HCT116 (cell line): ENCODE results near the gene ZNF567. TPM values are rescaled to one million over a fixed set of nuclear protein-coding genes. Genes with fewer than 3 reads are reported as not detected.

Source experiments
- ATAC-seq: fragments of 200-7000 bp; cut with Tn5 transposase; 2 replicates; pipeline ENCODE4 v1.9.1; 2020; ENCODE audit warnings: mild to moderate bottlenecking, moderate library complexity
- BruUV-seq: library from RNA; stranded (reverse); fragments of 400-500 nt; replicated peaks from 2 replicates; lab custom pipeline; 2021; lab: Mats Ljungman, UMichigan
- CTCF ChIA-PET: fragments of 300-600 bp; sonication (Branson Sonifier 250); formaldehyde crosslinking; loops from one replicate; lab custom pipeline; 2021; ENCODE audit warnings: antibody characterized with exemption; lab: Charles Lee
- POLR2A ChIA-PET: fragments of 300-600, 350-600 bp; sonication (Branson Sonifier 250); formaldehyde crosslinking; loops from one replicate; lab custom pipeline; 2021; ENCODE audit warnings: antibody characterized with exemption; lab: Charles Lee
- RAD21 ChIA-PET, 2 experiments: fragments of 300-600 bp; sonication (Branson Sonifier 250); formaldehyde crosslinking; loops; one replicate each; lab custom pipeline; 2023; ENCODE audit warnings: low total read pairs in 2 of 2; ENCODE audit not compliant: uncharacterized antibody in 2 of 2, unreplicated experiment in 2 of 2, low non-redundant PET in 1 of 2; lab: Charles Lee
- DNase-seq: peaks from one replicate; pipeline ENCODE4 v3.0.0-alpha.2; 2010; ENCODE audit warnings: low read depth, low spot score
- H2AFZ ChIP-seq: fragments of 200-600 bp; shearing (Covaris generic), sonication (generic); 2 replicates; pipeline ENCODE4 v1.6.1; 2017; ENCODE audit warnings: low read depth, mixed run types, mixed read lengths, antibody characterized with exemption, low read length; ENCODE audit not compliant: poor library complexity, severe bottlenecking
- H3K27ac ChIP-seq: 2 replicates; pipeline ENCODE4 v1.5.1; 2012; ENCODE audit warnings: low read depth, low read length
- H3K27me3 ChIP-seq: fragments of 200-600 bp; sonication (generic); 2 replicates; pipeline ENCODE4 v1.6.1; 2016; ENCODE audit warnings: mixed run types, low read length, mixed read lengths; ENCODE audit not compliant: insufficient read depth
- H3K36me3 ChIP-seq, 2 experiments: fragments of 200-500 bp in 1 of 2; fragments of 200-600 bp in 1 of 2; sonication (Bioruptor generic) in 1 of 2; sonication (generic) in 1 of 2; 2 replicates each; pipeline versions ENCODE4 v1.5.1 to v1.6.1; 2014 to 2016; ENCODE audit warnings: low read length in 2 of 2, inconsistent platforms in 1 of 2, mixed read lengths in 1 of 2, mixed run types in 1 of 2; ENCODE audit not compliant: insufficient read depth in 2 of 2, control insufficient read depth in 1 of 2
- H3K4me1 ChIP-seq, 2 experiments: fragments of 200-600 bp in 1 of 2; sonication (generic) in 1 of 2; 2 replicates each; pipeline versions ENCODE4 v1.5.1 to v1.6.1; 2012 to 2017; ENCODE audit warnings: low read length in 2 of 2, inconsistent platforms in 1 of 2, mild to moderate bottlenecking in 1 of 2, mixed read lengths in 1 of 2, mixed run types in 1 of 2, moderate library complexity in 1 of 2; ENCODE audit not compliant: insufficient read depth in 2 of 2, control insufficient read depth in 1 of 2
- H3K4me2 ChIP-seq: fragments of 200-600 bp; sonication (generic); 2 replicates; pipeline ENCODE4 v1.6.1; 2017; ENCODE audit warnings: mixed run types, low read length, mixed read lengths
- H3K4me3 ChIP-seq, 2 experiments: fragments of 200-600 bp in 1 of 2; sonication (generic) in 1 of 2; replicated peaks in 1 of 2; 2 replicates each; pipeline ENCODE4 v1.5.1; 2011 to 2016; ENCODE audit warnings: low read length in 2 of 2, control low read depth in 1 of 2, low read depth in 1 of 2, mild to moderate bottlenecking in 1 of 2, mixed read lengths in 1 of 2, mixed run types in 1 of 2
- H3K79me2 ChIP-seq: fragments of 200-600 bp; sonication (generic); 2 replicates; pipeline ENCODE4 v1.6.1; 2017; ENCODE audit warnings: mild to moderate bottlenecking, mixed run types, low read length, moderate library complexity, mixed read lengths; ENCODE audit not compliant: insufficient read depth
- H3K9ac ChIP-seq: fragments of 200-600 bp; sonication (generic); 2 replicates; pipeline ENCODE4 v1.6.1; 2016; ENCODE audit warnings: low read length, mixed read lengths
- H3K9me2 ChIP-seq: fragments of 200-600 bp; sonication (generic), shearing (Covaris generic); 2 replicates; pipeline ENCODE4 v1.6.1; 2017; ENCODE audit warnings: mixed run types, mild to moderate bottlenecking, moderate library complexity; ENCODE audit not compliant: insufficient read depth
- H3K9me3 ChIP-seq, 2 experiments: fragments of 200-500 bp in 1 of 2; fragments of 200-600 bp in 1 of 2; sonication (Bioruptor generic) in 1 of 2; sonication (generic) in 1 of 2; 2 replicates each; pipeline ENCODE4 v1.6.1; 2014 to 2017; ENCODE audit warnings: low read length in 2 of 2, mixed read lengths in 2 of 2, inconsistent platforms in 1 of 2, low read depth in 1 of 2, mild to moderate bottlenecking in 1 of 2, mixed run types in 1 of 2, moderate library complexity in 1 of 2; ENCODE audit not compliant: control insufficient read depth in 1 of 2, insufficient read depth in 1 of 2
- H4K20me1 ChIP-seq: fragments of 200-600 bp; sonication (generic), shearing (Covaris generic); 2 replicates; pipeline ENCODE4 v1.6.1; 2017; ENCODE audit warnings: mixed run types, mild to moderate bottlenecking, moderate library complexity; ENCODE audit not compliant: insufficient read depth
- CBX3 ChIP-seq: IDR thresholded peaks from 2 replicates; pipeline ENCODE4 v1.6.1; 2012; ENCODE audit warnings: low read depth
- CEBPB ChIP-seq: IDR thresholded peaks from 2 replicates; pipeline ENCODE4 v1.6.1; 2012; ENCODE audit warnings: low read depth
- ELF1 ChIP-seq: IDR thresholded peaks from 2 replicates; pipeline ENCODE4 v1.6.1; 2012; ENCODE audit warnings: low read depth, borderline replicate concordance
- EZH2phosphoT487 ChIP-seq: fragments of 200-600 bp; IDR thresholded peaks from 2 replicates; pipeline ENCODE4 v1.6.1; 2018; ENCODE audit warnings: antibody characterized with exemption, borderline replicate concordance
- POLR2A ChIP-seq: IDR thresholded peaks from 2 replicates; pipeline ENCODE4 v1.7.0; 2011; ENCODE audit warnings: borderline replicate concordance; ENCODE audit not compliant: insufficient read depth, insufficient read length; ENCODE audit errors: extremely low read depth
- SIN3A ChIP-seq: IDR thresholded peaks from 2 replicates; pipeline ENCODE4 v1.6.1; 2012; ENCODE audit warnings: low read depth
- SP1 ChIP-seq: IDR thresholded peaks from 2 replicates; pipeline ENCODE4 v1.6.1; 2012; ENCODE audit warnings: low read depth
- TCF7L2 ChIP-seq: IDR thresholded peaks from 2 replicates; pipeline ENCODE4 v1.7.0; 2011; ENCODE audit warnings: borderline replicate concordance, inconsistent platforms; ENCODE audit not compliant: insufficient read depth, insufficient read length; ENCODE audit errors: extremely low read depth
- YY1 ChIP-seq: IDR thresholded peaks from 2 replicates; pipeline ENCODE4 v1.6.1; 2011; ENCODE audit warnings: low read length, low read depth, moderate library complexity, mild to moderate bottlenecking; ENCODE audit not compliant: insufficient replicate concordance; ENCODE audit errors: extremely low read depth
- ZFX ChIP-seq: fragments of 450-650 bp; IDR thresholded peaks from 2 replicates; pipeline ENCODE4 v1.6.1; 2017
- ZNF274 ChIP-seq: fragments of 200-500 bp; sonication (Bioruptor generic); IDR thresholded peaks from 2 replicates; pipeline ENCODE4 v1.6.1; 2014; ENCODE audit warnings: mild to moderate bottlenecking, low read depth, low read length, inconsistent platforms
- intact Hi-C: fragments of 100-400 bp; cut with micrococcal nuclease; formaldehyde crosslinking; loops from 2 replicates; pipeline ENCODE4 v1.10.0; 2022
- total RNA-seq: library from RNA; stranded (reverse); gene quantifications from one replicate; pipeline ENCODE4 v1.2.1, GENCODE V29; 2021; ENCODE audit not compliant: unreplicated experiment
- TF ChIP-seq, protein P1 (sequence below): IDR thresholded peaks from 2 replicates; pipeline ENCODE4 v1.6.1; 2011; ENCODE audit warnings: mild to moderate bottlenecking, low read length, moderate library complexity; ENCODE audit not compliant: insufficient replicate concordance; ENCODE audit errors: extremely low read depth
- TF ChIP-seq, protein P2 (sequence below): IDR thresholded peaks from 2 replicates; pipeline ENCODE4 v1.6.1; 2012; ENCODE audit warnings: low read depth
- TF ChIP-seq, protein P3 (sequence below): IDR thresholded peaks from 2 replicates; pipeline ENCODE4 v1.6.1; 2012

ZNF567 gene
- total RNA-seq, 1 experiment from 2014 or later = 5.6 TPM

GRCh38 chr19:36679455-36679854 is 8.0 kb upstream of the ZNF567 start:
- H2AFZ ChIP-seq = no peak overlapping the region
- no peaks in the 10 kb centered on the region for H3K4me1 ChIP-seq
- H3K9me2 ChIP-seq = no peaks in the 10 kb centered on the region
- POLR2A ChIA-PET = no interaction called here
- TF ChIP-seq YY1 (no peak), CBX3 (no peak), SP1 (no peak), ZNF274 (no peak), CEBPB (no peak), SIN3A (no peak), ZFX (no peak), TCF7L2 (no peak), ELF1 (no peak), EZH2phosphoT487 (no peak), POLR2A (no peak)
- TF ChIP-seq, protein P1, sequence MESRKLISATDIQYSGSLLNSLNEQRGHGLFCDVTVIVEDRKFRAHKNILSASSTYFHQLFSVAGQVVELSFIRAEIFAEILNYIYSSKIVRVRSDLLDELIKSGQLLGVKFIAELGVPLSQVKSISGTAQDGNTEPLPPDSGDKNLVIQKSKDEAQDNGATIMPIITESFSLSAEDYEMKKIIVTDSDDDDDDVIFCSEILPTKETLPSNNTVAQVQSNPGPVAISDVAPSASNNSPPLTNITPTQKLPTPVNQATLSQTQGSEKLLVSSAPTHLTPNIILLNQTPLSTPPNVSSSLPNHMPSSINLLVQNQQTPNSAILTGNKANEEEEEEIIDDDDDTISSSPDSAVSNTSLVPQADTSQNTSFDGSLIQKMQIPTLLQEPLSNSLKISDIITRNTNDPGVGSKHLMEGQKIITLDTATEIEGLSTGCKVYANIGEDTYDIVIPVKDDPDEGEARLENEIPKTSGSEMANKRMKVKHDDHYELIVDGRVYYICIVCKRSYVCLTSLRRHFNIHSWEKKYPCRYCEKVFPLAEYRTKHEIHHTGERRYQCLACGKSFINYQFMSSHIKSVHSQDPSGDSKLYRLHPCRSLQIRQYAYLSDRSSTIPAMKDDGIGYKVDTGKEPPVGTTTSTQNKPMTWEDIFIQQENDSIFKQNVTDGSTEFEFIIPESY = no peak
- TF ChIP-seq, protein P2, sequence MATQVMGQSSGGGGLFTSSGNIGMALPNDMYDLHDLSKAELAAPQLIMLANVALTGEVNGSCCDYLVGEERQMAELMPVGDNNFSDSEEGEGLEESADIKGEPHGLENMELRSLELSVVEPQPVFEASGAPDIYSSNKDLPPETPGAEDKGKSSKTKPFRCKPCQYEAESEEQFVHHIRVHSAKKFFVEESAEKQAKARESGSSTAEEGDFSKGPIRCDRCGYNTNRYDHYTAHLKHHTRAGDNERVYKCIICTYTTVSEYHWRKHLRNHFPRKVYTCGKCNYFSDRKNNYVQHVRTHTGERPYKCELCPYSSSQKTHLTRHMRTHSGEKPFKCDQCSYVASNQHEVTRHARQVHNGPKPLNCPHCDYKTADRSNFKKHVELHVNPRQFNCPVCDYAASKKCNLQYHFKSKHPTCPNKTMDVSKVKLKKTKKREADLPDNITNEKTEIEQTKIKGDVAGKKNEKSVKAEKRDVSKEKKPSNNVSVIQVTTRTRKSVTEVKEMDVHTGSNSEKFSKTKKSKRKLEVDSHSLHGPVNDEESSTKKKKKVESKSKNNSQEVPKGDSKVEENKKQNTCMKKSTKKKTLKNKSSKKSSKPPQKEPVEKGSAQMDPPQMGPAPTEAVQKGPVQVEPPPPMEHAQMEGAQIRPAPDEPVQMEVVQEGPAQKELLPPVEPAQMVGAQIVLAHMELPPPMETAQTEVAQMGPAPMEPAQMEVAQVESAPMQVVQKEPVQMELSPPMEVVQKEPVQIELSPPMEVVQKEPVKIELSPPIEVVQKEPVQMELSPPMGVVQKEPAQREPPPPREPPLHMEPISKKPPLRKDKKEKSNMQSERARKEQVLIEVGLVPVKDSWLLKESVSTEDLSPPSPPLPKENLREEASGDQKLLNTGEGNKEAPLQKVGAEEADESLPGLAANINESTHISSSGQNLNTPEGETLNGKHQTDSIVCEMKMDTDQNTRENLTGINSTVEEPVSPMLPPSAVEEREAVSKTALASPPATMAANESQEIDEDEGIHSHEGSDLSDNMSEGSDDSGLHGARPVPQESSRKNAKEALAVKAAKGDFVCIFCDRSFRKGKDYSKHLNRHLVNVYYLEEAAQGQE = no peak
- TF ChIP-seq, protein P3, sequence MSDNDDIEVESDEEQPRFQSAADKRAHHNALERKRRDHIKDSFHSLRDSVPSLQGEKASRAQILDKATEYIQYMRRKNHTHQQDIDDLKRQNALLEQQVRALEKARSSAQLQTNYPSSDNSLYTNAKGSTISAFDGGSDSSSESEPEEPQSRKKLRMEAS = no peak
- TF ChIP-seq, all 23 proteins: peak for 0
- DNase-seq (no peak), ATAC-seq (no peak)
- no peak overlapping the region for H3K27ac ChIP-seq
- peaks cover 9 to 11% of the 10 kb centered on the region in 2 experiments; a peak in 2 of 4 replicates for H3K9me3 ChIP-seq
- ChIA-PET CTCF (no interaction called here), RAD21 (no interaction called here)
- intact Hi-C loops = no loop called here
- no peak overlapping the region for H3K9ac ChIP-seq
- H3K36me3 ChIP-seq = no peaks in the 10 kb centered on the region
- no peaks in the 10 kb centered on the region for H3K79me2 ChIP-seq
- no peak overlapping the region for H3K4me2 ChIP-seq
- H3K27me3 ChIP-seq = no peaks in the 10 kb centered on the region
- no TSS peak for BruUV-seq
- H3K4me3 ChIP-seq = no peak overlapping the region
- H4K20me1 ChIP-seq = no peaks in the 10 kb centered on the region
